CD4-positive, alpha-beta T cell treated with Interferon alpha-2 for 1 hour (primary cell): Measurements from ENCODE around the gene ADM.
"Not testable (repeated sequence)": the region's sequence is repeated elsewhere in the genome, so short reads cannot be mapped to it uniquely, and the experiment has no call there.

Experiments
- DNase-seq, 2 donors: peaks; one replicate each; pipeline ENCODE4 v3.0.0-alpha.2; 2020 to 2022

Gene ADM, protein sequence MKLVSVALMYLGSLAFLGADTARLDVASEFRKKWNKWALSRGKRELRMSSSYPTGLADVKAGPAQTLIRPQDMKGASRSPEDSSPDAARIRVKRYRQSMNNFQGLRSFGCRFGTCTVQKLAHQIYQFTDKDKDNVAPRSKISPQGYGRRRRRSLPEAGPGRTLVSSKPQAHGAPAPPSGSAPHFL

DNA sequence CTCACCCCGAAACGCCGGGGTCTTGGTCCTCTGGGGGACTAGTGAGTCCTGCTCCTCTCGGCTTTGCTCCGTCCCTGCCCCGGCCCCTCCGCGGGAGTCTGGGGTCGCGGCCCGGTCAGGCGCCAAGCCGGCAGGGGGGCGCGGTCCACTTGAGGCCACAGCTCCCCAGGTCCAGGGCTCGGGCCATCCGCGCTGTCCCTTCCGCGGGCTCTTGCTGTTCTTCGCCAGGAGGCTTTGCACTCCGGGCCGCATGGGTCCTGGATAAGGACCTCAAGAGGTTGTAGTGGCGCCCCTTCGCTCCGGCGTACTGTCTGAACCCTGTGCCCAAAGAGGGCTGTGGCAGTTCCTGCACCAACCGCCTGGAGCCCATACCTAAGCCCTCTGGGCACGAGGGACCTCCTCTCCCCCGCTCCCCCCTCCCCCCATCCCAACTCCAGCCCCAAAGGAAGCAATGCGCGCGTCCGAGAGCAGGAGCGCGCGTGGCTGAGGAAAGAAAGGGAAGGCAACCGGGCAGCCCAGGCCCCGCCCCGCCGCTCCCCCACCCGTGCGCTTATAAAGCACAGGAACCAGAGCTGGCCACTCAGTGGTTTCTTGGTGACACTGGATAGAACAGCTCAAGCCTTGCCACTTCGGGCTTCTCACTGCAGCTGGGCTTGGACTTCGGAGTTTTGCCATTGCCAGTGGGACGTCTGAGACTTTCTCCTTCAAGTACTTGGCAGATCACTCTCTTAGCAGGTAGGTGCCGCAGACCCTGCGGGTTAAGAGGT, at the start of gene ADM:
ADM (plus strand) TSS at position 579 of the 767 bp plus-strand sequence. CDS start 628 bp downstream, outside the sequence.
- DNase-seq, result peak; percentile 46 to 66

GRCh38 chr11:10255388-10256125, 49.3 kb upstream of the ADM start:
- DNase-seq, result no peak

DNA sequence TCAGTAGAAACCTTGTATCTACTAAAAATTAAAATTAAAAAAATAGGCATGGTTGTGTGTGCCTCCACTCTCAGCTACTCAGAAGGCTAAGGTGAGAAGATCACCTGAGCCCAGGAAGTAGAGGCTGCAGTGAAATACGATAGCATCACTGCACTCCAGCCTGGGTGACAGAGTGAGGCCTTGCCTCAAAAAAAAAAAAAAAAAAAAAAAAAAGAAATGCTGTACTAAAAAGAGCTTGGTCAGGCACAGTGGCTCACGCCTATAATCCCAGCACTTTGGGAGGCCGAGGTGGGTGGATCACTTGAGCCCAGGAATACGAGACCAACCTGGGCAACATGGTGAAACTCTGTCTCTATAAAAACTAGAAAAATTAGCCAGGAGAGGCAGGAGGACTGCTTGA, 47.4 kb upstream of the ADM start:
- DNase-seq, result no peak

DNA sequence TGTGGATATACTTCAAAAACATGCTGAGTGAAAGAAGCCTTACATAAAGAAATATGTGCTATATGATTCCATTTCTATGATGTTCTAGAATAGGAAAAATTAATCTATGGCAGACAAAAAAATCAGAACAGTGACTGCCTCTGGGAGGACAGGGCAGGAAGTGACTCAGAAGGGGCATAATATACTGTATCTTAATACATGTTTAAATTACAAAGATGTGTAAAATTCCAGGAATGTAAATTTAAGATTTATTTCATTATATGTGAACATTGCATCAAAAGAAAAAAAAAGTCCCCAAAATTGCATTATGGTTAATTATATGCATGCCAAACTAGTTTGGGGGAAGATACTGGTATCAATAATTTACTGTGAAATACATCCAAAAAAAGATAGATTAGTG, 43.1 kb upstream of the ADM start:
- no peak for DNase-seq

- no peak for DNase-seq
Observed at GRCh38 chr11:10263929-10264328, 40.9 kb upstream of the ADM start.

- not testable (repeated sequence) for DNase-seq
Observed at GRCh38 chr11:10264716-10265115, 40.2 kb upstream of the ADM start.

DNA sequence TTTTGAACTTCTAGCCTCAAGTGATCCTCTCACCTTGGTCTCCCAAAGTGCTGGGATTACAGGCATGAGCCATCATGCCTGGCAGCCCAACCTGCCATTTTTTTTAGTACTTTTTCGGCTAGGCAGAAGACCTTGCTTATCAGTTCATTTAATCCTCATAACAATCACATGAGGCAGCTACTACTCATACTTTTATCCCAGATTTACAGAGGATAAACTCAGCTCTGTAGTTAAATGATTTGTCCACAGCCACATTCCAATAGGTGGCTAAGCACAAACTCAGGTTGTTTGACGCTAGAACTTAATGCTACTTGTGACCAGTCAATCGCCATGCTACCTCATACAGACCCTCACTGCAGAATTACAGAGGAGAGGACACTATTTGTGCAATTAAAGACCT, 38.9 kb upstream of the ADM start:
- DNase-seq, result no peak

DNA sequence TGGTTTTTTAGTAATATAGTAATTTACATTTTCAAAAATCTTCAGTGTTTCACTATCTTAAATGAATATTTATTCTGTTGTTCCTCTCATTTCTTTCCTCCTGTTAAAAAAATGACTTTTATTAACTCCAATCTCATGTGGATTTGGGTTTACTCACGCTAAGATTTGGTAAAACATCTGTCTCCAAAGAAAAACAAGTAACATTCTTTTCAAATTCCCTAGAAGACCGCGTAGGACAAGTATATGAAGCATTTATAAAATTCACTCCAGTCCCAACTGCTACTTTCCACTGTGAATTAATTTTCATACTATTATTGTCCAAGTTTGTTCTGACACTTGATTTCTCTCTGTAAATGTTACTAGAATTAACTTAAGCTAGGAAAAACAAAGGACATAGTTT, 37.1 kb upstream of the ADM start:
- no peak for DNase-seq

- DNase-seq, result no peak
Observed at GRCh38 chr11:10268746-10269488, 36.0 kb upstream of the ADM start.

GRCh38 chr11:10272132-10272531, 32.7 kb upstream of the ADM start:
- DNase-seq, result no peak

DNA sequence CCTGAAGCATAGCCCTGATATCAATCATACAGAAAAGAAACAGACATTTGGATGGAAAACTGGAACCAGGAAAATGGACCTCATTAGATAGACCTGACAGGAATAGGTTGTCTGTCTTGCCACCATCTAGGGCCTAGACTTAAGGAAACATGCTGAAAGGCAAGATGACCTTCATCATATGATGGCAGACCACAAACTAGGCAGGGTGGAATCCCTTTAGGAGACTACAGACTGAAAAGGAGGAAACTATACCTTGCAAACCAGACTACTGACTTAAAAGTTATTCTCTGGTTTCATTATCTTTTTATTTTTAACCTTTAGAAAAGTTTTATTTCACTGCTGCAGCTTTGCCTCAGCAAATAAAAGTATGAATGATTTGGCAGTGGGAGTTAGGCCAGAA, 31.1 kb upstream of the ADM start:
- no peak for DNase-seq

DNA sequence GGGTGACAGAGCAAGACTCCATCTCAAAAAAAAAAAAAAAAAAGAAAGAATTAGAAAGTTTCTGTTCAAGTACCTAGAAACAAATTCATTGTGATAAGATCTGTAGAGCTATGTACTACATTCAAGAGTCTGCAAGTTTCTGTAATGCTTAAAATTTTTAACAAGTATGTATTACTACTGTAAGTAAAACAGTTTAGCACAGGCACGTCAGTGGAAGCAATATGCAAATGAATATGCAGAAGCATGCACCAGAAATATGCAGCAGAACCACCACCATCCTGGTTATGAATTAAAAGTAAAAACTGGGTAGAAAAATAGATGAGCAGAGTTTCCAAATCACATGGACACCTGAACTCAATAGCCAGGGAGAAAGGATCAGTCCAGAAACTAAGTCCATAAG, 30.1 kb upstream of the ADM start:
- DNase-seq, result no peak

GRCh38 chr11:10275714-10276113, 29.2 kb upstream of the ADM start:
- DNase-seq, result no peak

GRCh38 chr11:10282117-10282516, 22.8 kb upstream of the ADM start:
- no peak for DNase-seq

- DNase-seq, result no peak
Observed at GRCh38 chr11:10283991-10284390, 20.9 kb upstream of the ADM start.

GRCh38 chr11:10285148-10285802, 19.6 kb upstream of the ADM start:
- no peak for DNase-seq

DNA sequence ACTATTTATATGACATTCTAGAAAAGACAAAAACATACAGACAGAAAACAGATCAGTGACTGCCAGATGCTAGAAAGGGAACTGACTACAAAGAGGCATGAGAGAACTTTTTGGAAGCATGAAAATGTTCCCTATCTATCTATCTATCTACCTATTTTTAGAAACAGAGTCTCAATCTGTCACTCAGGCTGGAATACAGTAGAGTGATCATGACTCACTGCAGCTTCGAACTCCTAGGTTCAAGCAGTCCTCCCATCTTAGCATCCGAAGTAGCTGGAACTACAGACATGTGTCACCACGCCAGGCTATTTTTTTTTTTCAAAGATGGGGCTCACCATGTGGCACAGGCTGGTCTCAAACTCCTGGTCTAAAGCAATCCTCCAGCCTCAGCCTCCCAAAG, 17.7 kb upstream of the ADM start:
- DNase-seq, result no peak

DNA sequence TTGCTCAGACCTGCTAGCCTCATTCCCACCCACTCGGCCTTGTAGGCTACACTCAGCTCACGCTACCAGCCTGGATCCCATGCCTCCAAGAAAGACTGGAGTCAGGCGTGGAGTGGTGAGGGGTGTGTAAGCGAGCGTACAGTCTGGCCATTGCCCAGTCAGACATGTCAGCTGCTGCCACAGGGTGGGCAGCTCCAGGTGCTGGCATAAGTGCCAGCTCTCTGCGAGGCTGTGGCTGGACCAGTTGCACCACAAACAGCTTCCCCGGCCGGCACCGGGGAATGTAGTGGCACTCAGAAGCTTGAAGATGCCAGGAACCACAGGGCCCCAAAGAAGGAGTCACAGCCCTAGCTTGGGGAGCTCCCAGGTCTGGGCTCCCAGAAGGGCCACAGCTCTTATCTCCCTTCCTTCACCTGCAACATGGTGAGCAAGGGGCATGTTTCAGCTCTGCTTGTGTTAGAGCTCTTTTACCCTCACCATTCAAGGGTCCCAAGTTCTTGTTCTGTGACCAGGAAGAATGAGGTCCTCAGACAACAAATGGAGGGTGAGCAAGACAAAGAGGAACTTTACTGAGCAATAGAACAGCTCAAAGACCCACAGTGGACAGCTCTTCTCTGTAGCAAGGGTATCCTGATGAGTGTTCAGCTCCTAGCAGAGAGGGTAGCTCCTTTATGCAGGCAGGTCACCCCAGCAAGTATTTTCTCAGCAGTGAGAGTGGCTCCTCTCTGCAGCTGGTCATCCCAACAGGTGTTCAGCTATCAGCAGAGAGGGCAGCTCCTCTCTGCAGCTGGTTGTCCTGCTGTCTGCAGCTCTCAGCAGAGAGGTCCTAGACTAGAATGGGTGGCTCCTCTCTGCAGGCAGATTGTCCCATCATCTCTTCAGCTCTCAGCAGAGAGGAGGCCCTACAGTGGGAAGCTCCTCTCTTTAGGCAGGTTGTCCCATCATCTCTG, 16.8 kb upstream of the ADM start:
- DNase-seq, result no peak

DNA sequence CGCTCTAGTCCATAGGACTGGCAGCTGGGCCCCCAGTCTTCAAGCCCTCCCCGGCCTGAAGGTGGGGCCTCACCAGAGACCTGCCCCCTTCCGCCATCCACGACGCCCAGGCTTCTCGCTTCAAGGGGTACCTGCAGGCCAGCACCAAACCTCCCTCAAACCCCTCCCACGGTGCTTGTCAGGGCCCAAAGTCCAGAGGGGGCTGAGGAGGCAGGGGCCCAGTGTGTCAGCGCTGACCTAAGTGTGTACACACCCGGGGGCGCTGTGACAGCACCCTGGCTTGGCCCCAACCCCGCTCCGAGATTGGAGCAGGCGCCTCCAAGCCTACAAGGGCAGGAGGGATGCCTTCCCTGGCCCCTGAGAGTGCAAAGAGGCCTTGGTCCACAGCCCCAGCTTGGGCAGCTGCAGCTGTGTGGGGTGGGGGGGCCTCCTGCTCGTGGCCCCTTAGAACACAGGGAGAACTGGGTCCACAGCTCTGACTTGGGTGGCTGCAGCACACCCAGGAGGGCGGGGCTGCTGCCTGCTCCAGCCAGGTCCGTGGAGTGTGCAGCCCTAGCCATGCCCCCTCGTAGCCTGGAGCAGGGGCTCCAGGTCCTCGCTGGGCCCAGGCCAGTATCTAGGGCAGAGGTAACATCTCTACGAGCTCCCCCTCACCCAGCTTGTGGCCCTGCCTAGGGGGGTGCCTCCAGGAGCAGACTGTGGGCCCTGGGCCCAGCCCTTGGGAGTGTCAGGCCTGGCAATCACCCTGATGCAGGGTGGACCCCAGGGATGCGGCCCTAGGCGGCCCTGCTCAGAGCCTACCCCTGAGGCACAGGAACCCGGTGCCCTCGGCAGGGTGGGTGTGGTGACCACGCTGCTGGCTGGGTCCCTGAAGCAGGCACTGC, 15.8 kb upstream of the ADM start:
- DNase-seq, result no peak

DNA sequence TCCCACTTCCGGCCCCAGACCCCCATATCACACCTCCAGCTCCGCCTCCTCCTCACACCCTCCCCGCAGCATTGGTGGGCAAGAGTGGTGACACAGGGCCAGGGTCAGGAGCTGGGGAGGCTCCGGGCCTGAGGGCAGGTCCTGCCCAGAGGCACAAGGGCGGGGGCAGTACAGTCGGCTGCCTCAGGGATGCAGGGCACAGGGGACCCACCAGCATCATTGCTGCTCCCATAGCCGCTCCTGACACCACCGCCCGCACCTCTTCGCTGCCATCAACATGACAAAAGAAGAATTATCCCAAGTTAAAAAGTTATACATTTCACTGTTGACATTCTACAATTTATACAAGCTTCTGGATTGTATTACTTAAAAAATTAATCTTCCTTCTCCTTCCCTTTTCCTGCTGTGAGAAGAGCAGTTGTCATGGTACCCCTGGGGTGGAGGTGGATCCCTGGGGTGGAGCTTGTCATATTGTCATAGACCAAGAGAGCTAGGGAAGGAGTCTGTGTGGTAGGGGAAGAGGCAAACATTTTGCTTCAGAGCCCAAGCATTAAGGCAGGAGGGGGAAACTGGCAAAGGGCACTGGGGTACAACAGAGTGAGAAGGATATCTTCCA, 15.0 kb upstream of the ADM start:
- DNase-seq, result no peak
